Nephron progenitor cell (in vitro differentiated cells): ENCODE data around the gene OGFOD2.
"Not testable (repeated sequence)": the region's sequence is repeated elsewhere in the genome, so short reads cannot be mapped to it uniquely, and the experiment has no call there.

ENCODE experiments used
- DNase-seq: peaks from one replicate; pipeline ENCODE4 v3.0.0; 2021
- H3K27ac Mint-ChIP-seq: 2 replicates; pipeline ENCODE4 v1.8.0; 2021; ENCODE audit warnings: mild to moderate bottlenecking, moderate library complexity, mixed read lengths
- H3K27me3 Mint-ChIP-seq: 2 replicates; pipeline ENCODE4 v1.8.0; 2021; ENCODE audit warnings: mild to moderate bottlenecking, low read depth, mixed read lengths; ENCODE audit not compliant: poor library complexity
- H3K36me3 Mint-ChIP-seq: 2 replicates; pipeline ENCODE4 v1.8.0; 2021; ENCODE audit warnings: low read depth, mixed read lengths
- H3K4me1 Mint-ChIP-seq: 2 replicates; pipeline ENCODE4 v1.8.0; 2021; ENCODE audit warnings: mixed read lengths
- H3K4me3 Mint-ChIP-seq: 2 replicates; pipeline ENCODE4 v1.8.0; 2021; ENCODE audit warnings: mild to moderate bottlenecking, moderate library complexity, mixed read lengths
- H3K9me3 Mint-ChIP-seq: 2 replicates; pipeline ENCODE4 v1.8.0; 2021; ENCODE audit warnings: mild to moderate bottlenecking, moderate library complexity, mixed read lengths
- TF ChIP-seq, protein P1 (sequence below): fragments of 200-600 bp; sonication (generic); IDR thresholded peaks from 2 replicates; pipeline ENCODE4 v1.5.0; 2021; ENCODE audit warnings: antibody characterized with exemption

OGFOD2 gene

GRCh38 chr12:123013185-123014095, 38.4 kb downstream of the OGFOD2 start:
- H3K9me3 Mint-ChIP-seq, result no peaks in the 10 kb centered on the region
- no peak overlapping the region for H3K4me3 Mint-ChIP-seq
- H3K27ac Mint-ChIP-seq, result no peak overlapping the region
- H3K27me3 Mint-ChIP-seq, result peaks cover 15% of the 10 kb centered on the region
- no peaks in the 10 kb centered on the region for H3K36me3 Mint-ChIP-seq
- no peak for DNase-seq
- peaks cover 6% of the 10 kb centered on the region for H3K4me1 Mint-ChIP-seq
- TF ChIP-seq, protein P1, sequence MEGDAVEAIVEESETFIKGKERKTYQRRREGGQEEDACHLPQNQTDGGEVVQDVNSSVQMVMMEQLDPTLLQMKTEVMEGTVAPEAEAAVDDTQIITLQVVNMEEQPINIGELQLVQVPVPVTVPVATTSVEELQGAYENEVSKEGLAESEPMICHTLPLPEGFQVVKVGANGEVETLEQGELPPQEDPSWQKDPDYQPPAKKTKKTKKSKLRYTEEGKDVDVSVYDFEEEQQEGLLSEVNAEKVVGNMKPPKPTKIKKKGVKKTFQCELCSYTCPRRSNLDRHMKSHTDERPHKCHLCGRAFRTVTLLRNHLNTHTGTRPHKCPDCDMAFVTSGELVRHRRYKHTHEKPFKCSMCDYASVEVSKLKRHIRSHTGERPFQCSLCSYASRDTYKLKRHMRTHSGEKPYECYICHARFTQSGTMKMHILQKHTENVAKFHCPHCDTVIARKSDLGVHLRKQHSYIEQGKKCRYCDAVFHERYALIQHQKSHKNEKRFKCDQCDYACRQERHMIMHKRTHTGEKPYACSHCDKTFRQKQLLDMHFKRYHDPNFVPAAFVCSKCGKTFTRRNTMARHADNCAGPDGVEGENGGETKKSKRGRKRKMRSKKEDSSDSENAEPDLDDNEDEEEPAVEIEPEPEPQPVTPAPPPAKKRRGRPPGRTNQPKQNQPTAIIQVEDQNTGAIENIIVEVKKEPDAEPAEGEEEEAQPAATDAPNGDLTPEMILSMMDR, result no peak

DNA sequence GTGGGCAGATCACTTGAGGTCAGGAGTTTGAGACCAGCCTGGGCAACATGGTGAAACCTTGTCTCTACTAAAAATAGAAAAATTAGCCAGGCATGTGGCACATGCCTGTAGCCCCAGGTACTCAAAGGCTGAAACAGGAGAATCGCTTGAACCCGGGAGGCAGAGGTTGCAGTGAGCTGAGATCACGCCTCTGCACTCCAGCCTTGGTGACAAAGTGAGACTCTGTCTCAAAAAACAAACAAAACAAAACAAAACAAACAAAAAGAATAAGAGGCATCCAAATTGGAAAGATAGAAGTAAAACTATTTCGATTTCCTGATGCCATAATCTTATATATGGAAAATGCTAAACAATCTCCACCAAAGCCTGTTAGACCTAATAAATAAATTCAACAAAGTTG, 39.4 kb downstream of the OGFOD2 start:
- H3K27ac Mint-ChIP-seq, H3K9me3 Mint-ChIP-seq, DNase-seq, H3K4me3 Mint-ChIP-seq, H3K4me1 Mint-ChIP-seq, H3K36me3 Mint-ChIP-seq: not testable (repeated sequence)
- peaks cover 15% of the 10 kb centered on the region for H3K27me3 Mint-ChIP-seq

GRCh38 chr12:123017753-123018152, 42.7 kb downstream of the OGFOD2 start:
- no peak overlapping the region for H3K4me3 Mint-ChIP-seq
- no peaks in the 10 kb centered on the region for H3K36me3 Mint-ChIP-seq
- peaks cover 17% of the 10 kb centered on the region for H3K4me1 Mint-ChIP-seq
- H3K9me3 Mint-ChIP-seq, result no peaks in the 10 kb centered on the region
- H3K27me3 Mint-ChIP-seq, result peaks cover 5% of the 10 kb centered on the region
- TF ChIP-seq, protein P1, result no peak
- H3K27ac Mint-ChIP-seq, result peak overlapping the region; percentile 64
- DNase-seq, result no peak

- peak overlapping the region; percentile 11 for H3K27ac Mint-ChIP-seq
- H3K36me3 Mint-ChIP-seq, result no peaks in the 10 kb centered on the region
- H3K4me1 Mint-ChIP-seq, result peaks cover 17% of the 10 kb centered on the region
- no peak overlapping the region for H3K4me3 Mint-ChIP-seq
- DNase-seq, result no peak
- peaks cover 9% of the 10 kb centered on the region for H3K27me3 Mint-ChIP-seq
- TF ChIP-seq, protein P1, result no peak
- H3K9me3 Mint-ChIP-seq, result no peaks in the 10 kb centered on the region
Measured at GRCh38 chr12:123019841-123020138, 44.7 kb downstream of the OGFOD2 start.

- Mint-ChIP-seq H3K27me3 (peaks cover 3% of the 10 kb centered on the region), H3K4me3 (no peak overlapping the region), H3K27ac (no peak overlapping the region), H3K4me1 (peaks cover 17% of the 10 kb centered on the region), H3K36me3 (no peaks in the 10 kb centered on the region), H3K9me3 (no peaks in the 10 kb centered on the region)
- TF ChIP-seq, protein P1, result no peak
- DNase-seq, result no peak
Measured at GRCh38 chr12:123021688-123022604, 46.9 kb downstream of the OGFOD2 start.

DNA sequence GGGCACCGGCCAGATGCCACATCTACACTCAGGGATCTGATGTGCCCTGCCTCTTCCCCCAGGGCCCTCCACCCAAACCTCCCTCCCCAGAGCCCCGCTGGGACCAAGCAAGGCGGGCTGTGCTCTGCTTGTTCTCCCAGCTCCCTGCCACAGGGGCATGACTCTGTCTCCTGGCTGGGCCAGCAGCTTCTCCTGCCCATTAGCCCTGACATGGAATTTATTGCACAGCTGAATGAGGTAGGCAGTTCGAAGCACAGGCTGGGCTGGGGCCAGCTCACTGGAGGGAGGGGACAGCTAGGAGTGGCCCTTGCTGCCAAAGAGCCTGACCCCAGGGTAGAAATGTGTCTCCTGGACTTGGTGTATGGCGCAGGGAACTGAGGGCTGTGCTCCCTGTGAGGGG, 47.8 kb downstream of the OGFOD2 start:
- no peak for DNase-seq
- Mint-ChIP-seq H3K4me3 (no peak overlapping the region), H3K9me3 (no peaks in the 10 kb centered on the region), H3K27ac (no peak overlapping the region), H3K4me1 (peaks cover 20% of the 10 kb centered on the region), H3K36me3 (no peaks in the 10 kb centered on the region), H3K27me3 (peaks cover 3% of the 10 kb centered on the region)
- TF ChIP-seq, protein P1, result no peak
